WTC11 (cell line): ENCODE results near the gene HDAC9.

Experiments
- ATF1 ChIP-seq: sonication (generic); formaldehyde crosslinking; IDR thresholded peaks from 2 replicates; pipeline ENCODE4 v1.8.1; 2023; ENCODE audit warnings: mild to moderate bottlenecking, moderate library complexity, missing genetic modification reagents
- E2F1 ChIP-seq: sonication (generic); formaldehyde crosslinking; IDR thresholded peaks from 2 replicates; pipeline ENCODE4 v1.8.0; 2022; ENCODE audit warnings: mild to moderate bottlenecking, missing genetic modification reagents
- FOXJ3 ChIP-seq: sonication (generic); formaldehyde crosslinking; IDR thresholded peaks from 2 replicates; pipeline ENCODE4 v1.9.0; 2021; ENCODE audit warnings: missing genetic modification reagents, mild to moderate bottlenecking, borderline replicate concordance
- JAZF1 ChIP-seq: fragments of 250-450 bp; sonication (Bioruptor Pico); IDR thresholded peaks from 2 replicates; pipeline ENCODE4 v1.9.0; 2021; ENCODE audit warnings: moderate library complexity, mild to moderate bottlenecking, inconsistent platforms
- MAX ChIP-seq: sonication (generic); formaldehyde crosslinking; IDR thresholded peaks from 2 replicates; pipeline ENCODE4 v1.8.0; 2022; ENCODE audit warnings: mild to moderate bottlenecking, missing genetic modification reagents
- NFE2L1 ChIP-seq: sonication (generic); formaldehyde crosslinking; IDR thresholded peaks from 2 replicates; pipeline ENCODE4 v1.8.1; 2023; ENCODE audit warnings: missing genetic modification reagents
- SP1 ChIP-seq: sonication (generic); formaldehyde crosslinking; conservative IDR thresholded peaks from 2 replicates; pipeline ENCODE4 v1.8.1; 2022; ENCODE audit warnings: missing genetic modification reagents
- TEAD1 ChIP-seq: sonication (generic); formaldehyde crosslinking; IDR thresholded peaks from 2 replicates; pipeline ENCODE4 v1.8.0; 2022; ENCODE audit warnings: mild to moderate bottlenecking, missing genetic modification reagents
- ZNF532 ChIP-seq: fragments of 250-450 bp; sonication (Bioruptor Pico); IDR thresholded peaks from 2 replicates; pipeline ENCODE4 v1.9.0; 2021; ENCODE audit warnings: mild to moderate bottlenecking, borderline replicate concordance
- TF ChIP-seq, protein P1 (sequence below): fragments of 200-600 bp; IDR thresholded peaks from 2 replicates; pipeline ENCODE4 v1.8.0; 2022; ENCODE audit warnings: antibody characterized with exemption
- TF ChIP-seq, protein P2 (sequence below): sonication (generic); formaldehyde crosslinking; IDR thresholded peaks from 2 replicates; pipeline ENCODE4 v1.8.0; 2022; ENCODE audit warnings: mild to moderate bottlenecking, missing genetic modification reagents
- TF ChIP-seq, protein P3 (sequence below): sonication (generic); formaldehyde crosslinking; IDR thresholded peaks from 2 replicates; pipeline ENCODE4 v1.8.1; 2022; ENCODE audit warnings: low read depth, missing genetic modification reagents, borderline replicate concordance
- TF ChIP-seq, protein P4 (sequence below): sonication (generic); formaldehyde crosslinking; IDR thresholded peaks from 2 replicates; pipeline ENCODE4 v1.8.1; 2023; ENCODE audit warnings: mild to moderate bottlenecking, missing genetic modification reagents, borderline replicate concordance

GRCh38 chr7:18806177-18806576 is 310.6 kb downstream of the HDAC9 start:
- TF ChIP-seq, protein P1, sequence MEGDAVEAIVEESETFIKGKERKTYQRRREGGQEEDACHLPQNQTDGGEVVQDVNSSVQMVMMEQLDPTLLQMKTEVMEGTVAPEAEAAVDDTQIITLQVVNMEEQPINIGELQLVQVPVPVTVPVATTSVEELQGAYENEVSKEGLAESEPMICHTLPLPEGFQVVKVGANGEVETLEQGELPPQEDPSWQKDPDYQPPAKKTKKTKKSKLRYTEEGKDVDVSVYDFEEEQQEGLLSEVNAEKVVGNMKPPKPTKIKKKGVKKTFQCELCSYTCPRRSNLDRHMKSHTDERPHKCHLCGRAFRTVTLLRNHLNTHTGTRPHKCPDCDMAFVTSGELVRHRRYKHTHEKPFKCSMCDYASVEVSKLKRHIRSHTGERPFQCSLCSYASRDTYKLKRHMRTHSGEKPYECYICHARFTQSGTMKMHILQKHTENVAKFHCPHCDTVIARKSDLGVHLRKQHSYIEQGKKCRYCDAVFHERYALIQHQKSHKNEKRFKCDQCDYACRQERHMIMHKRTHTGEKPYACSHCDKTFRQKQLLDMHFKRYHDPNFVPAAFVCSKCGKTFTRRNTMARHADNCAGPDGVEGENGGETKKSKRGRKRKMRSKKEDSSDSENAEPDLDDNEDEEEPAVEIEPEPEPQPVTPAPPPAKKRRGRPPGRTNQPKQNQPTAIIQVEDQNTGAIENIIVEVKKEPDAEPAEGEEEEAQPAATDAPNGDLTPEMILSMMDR: no peak
- TF ChIP-seq NFE2L1 (CRISPR knock-in tag) (no peak), FOXJ3 (CRISPR knock-in tag) (no peak), SP1 (no peak), TEAD1 (CRISPR knock-in tag) (no peak), ZNF532 (CRISPR knock-in tag) (no peak), ATF1 (no peak), MAX (CRISPR knock-in tag) (no peak), JAZF1 (no peak), E2F1 (CRISPR knock-in tag) (no peak)
- TF ChIP-seq, protein P2, sequence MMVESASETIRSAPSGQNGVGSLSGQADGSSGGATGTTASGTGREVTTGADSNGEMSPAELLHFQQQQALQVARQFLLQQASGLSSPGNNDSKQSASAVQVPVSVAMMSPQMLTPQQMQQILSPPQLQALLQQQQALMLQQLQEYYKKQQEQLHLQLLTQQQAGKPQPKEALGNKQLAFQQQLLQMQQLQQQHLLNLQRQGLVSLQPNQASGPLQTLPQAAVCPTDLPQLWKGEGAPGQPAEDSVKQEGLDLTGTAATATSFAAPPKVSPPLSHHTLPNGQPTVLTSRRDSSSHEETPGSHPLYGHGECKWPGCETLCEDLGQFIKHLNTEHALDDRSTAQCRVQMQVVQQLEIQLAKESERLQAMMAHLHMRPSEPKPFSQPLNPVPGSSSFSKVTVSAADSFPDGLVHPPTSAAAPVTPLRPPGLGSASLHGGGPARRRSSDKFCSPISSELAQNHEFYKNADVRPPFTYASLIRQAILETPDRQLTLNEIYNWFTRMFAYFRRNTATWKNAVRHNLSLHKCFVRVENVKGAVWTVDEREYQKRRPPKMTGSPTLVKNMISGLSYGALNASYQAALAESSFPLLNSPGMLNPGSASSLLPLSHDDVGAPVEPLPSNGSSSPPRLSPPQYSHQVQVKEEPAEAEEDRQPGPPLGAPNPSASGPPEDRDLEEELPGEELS: no peak
- TF ChIP-seq, protein P3, sequence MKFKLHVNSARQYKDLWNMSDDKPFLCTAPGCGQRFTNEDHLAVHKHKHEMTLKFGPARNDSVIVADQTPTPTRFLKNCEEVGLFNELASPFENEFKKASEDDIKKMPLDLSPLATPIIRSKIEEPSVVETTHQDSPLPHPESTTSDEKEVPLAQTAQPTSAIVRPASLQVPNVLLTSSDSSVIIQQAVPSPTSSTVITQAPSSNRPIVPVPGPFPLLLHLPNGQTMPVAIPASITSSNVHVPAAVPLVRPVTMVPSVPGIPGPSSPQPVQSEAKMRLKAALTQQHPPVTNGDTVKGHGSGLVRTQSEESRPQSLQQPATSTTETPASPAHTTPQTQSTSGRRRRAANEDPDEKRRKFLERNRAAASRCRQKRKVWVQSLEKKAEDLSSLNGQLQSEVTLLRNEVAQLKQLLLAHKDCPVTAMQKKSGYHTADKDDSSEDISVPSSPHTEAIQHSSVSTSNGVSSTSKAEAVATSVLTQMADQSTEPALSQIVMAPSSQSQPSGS (CRISPR knock-in tag): no peak
- TF ChIP-seq, protein P4, sequence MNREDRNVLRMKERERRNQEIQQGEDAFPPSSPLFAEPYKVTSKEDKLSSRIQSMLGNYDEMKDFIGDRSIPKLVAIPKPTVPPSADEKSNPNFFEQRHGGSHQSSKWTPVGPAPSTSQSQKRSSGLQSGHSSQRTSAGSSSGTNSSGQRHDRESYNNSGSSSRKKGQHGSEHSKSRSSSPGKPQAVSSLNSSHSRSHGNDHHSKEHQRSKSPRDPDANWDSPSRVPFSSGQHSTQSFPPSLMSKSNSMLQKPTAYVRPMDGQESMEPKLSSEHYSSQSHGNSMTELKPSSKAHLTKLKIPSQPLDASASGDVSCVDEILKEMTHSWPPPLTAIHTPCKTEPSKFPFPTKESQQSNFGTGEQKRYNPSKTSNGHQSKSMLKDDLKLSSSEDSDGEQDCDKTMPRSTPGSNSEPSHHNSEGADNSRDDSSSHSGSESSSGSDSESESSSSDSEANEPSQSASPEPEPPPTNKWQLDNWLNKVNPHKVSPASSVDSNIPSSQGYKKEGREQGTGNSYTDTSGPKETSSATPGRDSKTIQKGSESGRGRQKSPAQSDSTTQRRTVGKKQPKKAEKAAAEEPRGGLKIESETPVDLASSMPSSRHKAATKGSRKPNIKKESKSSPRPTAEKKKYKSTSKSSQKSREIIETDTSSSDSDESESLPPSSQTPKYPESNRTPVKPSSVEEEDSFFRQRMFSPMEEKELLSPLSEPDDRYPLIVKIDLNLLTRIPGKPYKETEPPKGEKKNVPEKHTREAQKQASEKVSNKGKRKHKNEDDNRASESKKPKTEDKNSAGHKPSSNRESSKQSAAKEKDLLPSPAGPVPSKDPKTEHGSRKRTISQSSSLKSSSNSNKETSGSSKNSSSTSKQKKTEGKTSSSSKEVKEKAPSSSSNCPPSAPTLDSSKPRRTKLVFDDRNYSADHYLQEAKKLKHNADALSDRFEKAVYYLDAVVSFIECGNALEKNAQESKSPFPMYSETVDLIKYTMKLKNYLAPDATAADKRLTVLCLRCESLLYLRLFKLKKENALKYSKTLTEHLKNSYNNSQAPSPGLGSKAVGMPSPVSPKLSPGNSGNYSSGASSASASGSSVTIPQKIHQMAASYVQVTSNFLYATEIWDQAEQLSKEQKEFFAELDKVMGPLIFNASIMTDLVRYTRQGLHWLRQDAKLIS (CRISPR knock-in tag): no peak
